Esophagus muscularis mucosa (tissue), 4 donors: ENCODE measurements around the gene LGALS3BP. TPM values are rescaled to one million over a fixed set of nuclear protein-coding genes. Genes with fewer than 3 reads are reported as not detected.

Source experiments
- DNase-seq: peaks from one replicate; pipeline ENCODE4 v3.0.0-alpha.2; 2017; ENCODE audit errors: extremely low spot score
- H3K27ac ChIP-seq, 4 donors: fragments of 200-600 bp; sonication (generic); replicated peaks in 1 of 4; 1 replicate in 3 of 4; 2 replicates in 1 of 4; pipeline ENCODE4 v1.5.1; 2016 to 2019; ENCODE audit warnings: mild to moderate bottlenecking in 1 of 4
- H3K27me3 ChIP-seq, 4 donors: fragments of 200-600 bp; sonication (generic); one replicate each; pipeline versions ENCODE4 v1.5.1 to v1.6.0; 2016 to 2019
- H3K36me3 ChIP-seq, 4 donors: fragments of 200-600 bp; sonication (generic); one replicate each; pipeline ENCODE4 v1.5.1; 2016 to 2019
- H3K4me1 ChIP-seq, 4 donors: fragments of 200-600 bp; sonication (generic); one replicate each; pipeline ENCODE4 v1.5.1; 2016 to 2019
- H3K4me3 ChIP-seq, 4 donors: fragments of 200-600 bp; sonication (generic); 1 replicate in 2 of 4; 2 replicates in 2 of 4; pipeline ENCODE4 v1.5.1; 2016 to 2019; ENCODE audit warnings: mild to moderate bottlenecking in 4 of 4, moderate library complexity in 1 of 4
- H3K9me3 ChIP-seq, 4 donors: fragments of 200-600 bp; sonication (generic); 1 replicate in 3 of 4; 2 replicates in 1 of 4; pipeline ENCODE4 v1.5.1; 2016 to 2019
- CTCF ChIP-seq, 3 experiments: fragments of 200-600 bp in 2 of 3; fragments of 450-650 bp in 1 of 3; sonication (generic) in 2 of 3; IDR thresholded peaks; one replicate each; pipeline ENCODE4 v1.5.1; 2017 to 2019; ENCODE audit warnings: antibody characterized with exemption in 3 of 3, mild to moderate bottlenecking in 2 of 3, moderate library complexity in 1 of 3
- EP300 ChIP-seq: sonication (generic); formaldehyde crosslinking; IDR thresholded peaks from one replicate; pipeline ENCODE4 v1.6.1; 2017; ENCODE audit warnings: antibody characterized with exemption
- POLR2A ChIP-seq: fragments of 450-650 bp; IDR thresholded peaks from one replicate; pipeline ENCODE4 v1.6.1; 2017; ENCODE audit warnings: antibody characterized with exemption, moderate library complexity, mild to moderate bottlenecking, low read depth
- POLR2AphosphoS5 ChIP-seq, 2 donors: sonication (generic); formaldehyde crosslinking; IDR thresholded peaks; one replicate each; pipeline ENCODE4 v1.6.1; 2017; ENCODE audit warnings: antibody characterized with exemption in 2 of 2
- WGBS: methylation state at CpG from one replicate; pipeline ENCODE4 v1.1.5; 2018; 5-methylcytosine and 5-hydroxymethylcytosine counted together
- intact Hi-C: fragments of 100-400 bp; cut with DNase I; formaldehyde crosslinking; loops from one replicate; pipeline ENCODE4 v1.15.1; 2023
- total RNA-seq, 4 donors: library from RNA; depleted of rRNA; stranded (reverse); fragments of >200 nt; gene quantifications; one replicate each; pipeline versions ENCODE4 v1.1.0 to v1.2.1, GENCODE V29; 2016

LGALS3BP gene
- 100 to 1,000 TPM; 106 to 284 (median 197) TPM for total RNA-seq

DNA sequence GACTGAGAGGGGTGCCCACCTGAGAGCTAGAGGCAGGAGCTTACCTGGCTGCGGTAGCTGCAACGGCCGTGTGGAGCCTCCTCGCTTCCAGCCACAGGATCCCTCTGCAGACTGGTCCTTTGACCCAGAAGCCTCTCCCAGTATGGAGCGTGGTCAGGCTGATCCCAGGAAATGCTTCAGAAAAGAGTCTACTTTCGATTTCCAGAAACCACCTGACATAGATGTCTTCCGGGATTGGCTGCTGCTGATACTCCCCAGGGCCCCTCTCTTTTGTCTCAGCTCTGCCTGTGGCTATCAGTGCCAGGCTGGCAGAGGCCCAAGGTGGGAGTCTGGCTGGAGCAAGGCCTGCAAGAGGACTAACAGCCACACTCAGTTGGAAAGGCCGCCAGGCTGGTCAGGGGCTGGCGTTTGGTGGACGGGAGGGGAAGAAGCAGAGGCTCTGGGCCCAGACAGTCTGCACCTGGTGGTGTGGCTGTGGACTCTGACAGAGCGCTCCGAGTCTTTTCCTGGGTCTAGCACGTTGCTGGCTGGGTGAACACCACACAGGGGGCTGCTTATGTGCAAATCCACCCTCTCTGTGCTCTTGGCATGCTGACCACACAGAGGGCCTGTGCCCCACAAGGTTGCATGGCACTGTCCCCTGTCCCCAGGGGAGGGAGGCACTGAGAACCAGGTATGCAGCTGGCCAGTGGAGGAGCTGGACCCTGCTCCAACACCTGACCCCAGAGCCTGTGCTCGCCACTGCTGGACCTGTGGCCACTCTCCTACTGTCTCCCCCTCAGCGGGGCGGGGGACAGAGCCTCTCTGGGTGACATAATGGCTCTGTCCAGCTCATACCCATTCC is at the start of gene LGALS3BP:
Gene LGALS3BP, minus strand, starts transcription at position 144 of the 844 bp plus-strand sequence. CDS start 2,732 bp downstream, outside the sequence.
- intact Hi-C loops = no loop called here
- peaks cover 49 to 55% (median 54%) of the 10 kb centered on the region in 4 donors for H3K4me1 ChIP-seq
- no peak for DNase-seq

GRCh38 chr17:79028496-79029326 is 49.0 kb upstream of the LGALS3BP start:
- intact Hi-C loops = no loop called here
- TF ChIP-seq POLR2AphosphoS5 (IDR thresholded peaks at IDR 0.05) = no peak
- peak in 2 of 3 experiments; percentile 11 to 29 for TF ChIP-seq CTCF (IDR thresholded peaks at IDR 0.05)
- no peak for TF ChIP-seq POLR2A
- Histone ChIP-seq H3K9me3 (no peaks in the 10 kb centered on the region), H3K27me3 (peaks cover 0 to 6% (median 0%) of the 10 kb centered on the region in 4 donors), H3K4me3 (no peak overlapping the region), H3K36me3 (peaks cover 0 to 3% (median 0%) of the 10 kb centered on the region in 4 donors), H3K27ac (peak overlapping the region; percentile 75 to 88 (median 78)), H3K4me1 (peaks cover 51 to 75% (median 62%) of the 10 kb centered on the region in 4 donors)
- 74% methylated on average over 12 of the region's 17 CpGs for WGBS
- DNase-seq = no peak

More for the DNA sequence above, at the start of gene LGALS3BP:
- H3K27ac ChIP-seq = peak within 1 kb of the TSS; percentile 8 to 69 (median 67)
- no peaks in the 10 kb centered on the region for H3K27me3 ChIP-seq
- H3K4me3 ChIP-seq = peak within 1 kb of the TSS; percentile 46 to 51 (median 48)
- H3K36me3 ChIP-seq = peaks cover 0 to 6% (median 0%) of the 10 kb centered on the region in 4 donors
- TF ChIP-seq CTCF (IDR thresholded peaks at IDR 0.05) = no peak
- peak; percentile 50 to 68 for TF ChIP-seq POLR2AphosphoS5 (IDR thresholded peaks at IDR 0.05)
- H3K9me3 ChIP-seq = no peaks in the 10 kb centered on the region
- 41% methylated on average over 10 of the region's 16 CpGs for WGBS

- TF ChIP-seq EP300 (no peak), CTCF (IDR thresholded peaks at IDR 0.05) (no peak), POLR2AphosphoS5 (IDR thresholded peaks at IDR 0.05) (no peak), POLR2A (no peak)
- no peak for DNase-seq
- no peaks in the 10 kb centered on the region for H3K9me3 ChIP-seq
- peak overlapping the region; percentile 75 to 88 (median 78) for H3K27ac ChIP-seq
- H3K4me1 ChIP-seq = peaks cover 51 to 75% (median 62%) of the 10 kb centered on the region in 4 donors
- H3K36me3 ChIP-seq = peaks cover 0 to 3% (median 0%) of the 10 kb centered on the region in 4 donors
- H3K4me3 ChIP-seq = peak overlapping the region; percentile 9 to 79 (median 34)
- peaks cover 0 to 6% (median 0%) of the 10 kb centered on the region in 4 donors for H3K27me3 ChIP-seq
- 19% methylated on average over 16 of the region's 16 CpGs for WGBS
- intact Hi-C loops = no loop called here
Measured at GRCh38 chr17:79027925-79028491, 48.3 kb upstream of the LGALS3BP start.

DNA sequence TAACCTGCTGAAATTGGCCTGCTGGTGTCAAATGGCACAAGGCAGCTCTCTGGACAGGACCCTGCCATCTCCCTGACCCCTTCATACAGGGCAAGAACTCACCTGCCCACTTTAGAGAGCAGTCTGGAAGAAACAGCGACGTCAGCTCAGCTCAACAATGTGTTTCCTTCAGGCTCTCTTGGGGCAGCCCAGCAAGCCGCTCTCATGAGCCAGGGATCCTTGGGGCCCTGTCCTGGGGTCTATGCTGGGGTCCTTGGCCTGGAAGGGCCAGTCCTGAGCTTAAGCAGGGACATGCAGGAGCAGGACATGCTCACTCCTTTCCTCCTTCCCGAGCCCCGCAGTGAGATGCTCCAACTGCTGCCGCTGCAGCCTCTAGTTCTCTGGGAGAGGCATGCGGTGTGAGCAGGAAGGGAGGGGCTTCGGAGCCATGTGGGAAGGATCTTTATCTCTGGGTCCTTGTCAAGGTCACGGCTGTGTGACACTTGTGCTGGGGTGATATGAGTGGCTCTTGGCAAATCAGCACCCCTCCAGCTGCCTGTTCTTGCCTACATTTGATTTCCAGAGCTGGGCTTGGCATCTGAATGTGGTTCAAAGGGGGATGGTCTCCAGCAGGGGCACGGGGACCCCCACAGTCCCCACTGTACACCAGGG is 47.7 kb upstream of the LGALS3BP start:
- intact Hi-C loops = no loop called here
- Histone ChIP-seq H3K27me3 (peaks cover 0 to 6% (median 0%) of the 10 kb centered on the region in 4 donors), H3K36me3 (peaks cover 0 to 3% (median 0%) of the 10 kb centered on the region in 4 donors), H3K9me3 (no peaks in the 10 kb centered on the region), H3K4me3 (peak overlapping the region; percentile 9 to 79 (median 34)), H3K4me1 (peaks cover 55 to 74% (median 64%) of the 10 kb centered on the region in 4 donors), H3K27ac (peak overlapping the region; percentile 75 to 88 (median 78))
- no peak for DNase-seq
- no peak for TF ChIP-seq POLR2A
- no peak for TF ChIP-seq EP300
- no peak for TF ChIP-seq CTCF (IDR thresholded peaks at IDR 0.05)
- TF ChIP-seq POLR2AphosphoS5 (IDR thresholded peaks at IDR 0.05) = no peak
- 46% methylated on average over 7 of the region's 10 CpGs for WGBS
